KMS-11 (cell line): ENCODE results near the gene SLC43A3.

Experiments
- H2AFZ ChIP-seq: fragments of 200-600 bp; sonication (generic); 2 replicates; pipeline ENCODE4 v1.6.1; 2016; ENCODE audit warnings: antibody characterized with exemption, mixed run types, low read depth
- H3K27ac ChIP-seq: fragments of 200-600 bp; sonication (generic); 2 replicates; pipeline ENCODE4 v1.6.1; 2016; ENCODE audit warnings: mild to moderate bottlenecking, mixed run types
- H3K27me3 ChIP-seq: fragments of 200-600 bp; sonication (generic); 2 replicates; pipeline ENCODE4 v1.6.1; 2017; ENCODE audit warnings: mild to moderate bottlenecking, low read depth, mixed run types, moderate library complexity; ENCODE audit not compliant: insufficient read depth
- H3K36me3 ChIP-seq: fragments of 200-600 bp; sonication (generic); 2 replicates; pipeline ENCODE4 v1.6.1; 2017; ENCODE audit warnings: mild to moderate bottlenecking, mixed run types; ENCODE audit not compliant: insufficient read depth
- H3K4me1 ChIP-seq: fragments of 200-600 bp; sonication (generic); 2 replicates; pipeline ENCODE4 v1.6.1; 2016; ENCODE audit warnings: mild to moderate bottlenecking, low read depth, mixed run types; ENCODE audit not compliant: poor library complexity, severe bottlenecking
- H3K4me2 ChIP-seq: fragments of 200-600 bp; sonication (generic); 2 replicates; pipeline ENCODE4 v1.7.0; 2016; ENCODE audit warnings: mild to moderate bottlenecking, mixed run types
- H3K4me3 ChIP-seq: fragments of 200-600 bp; sonication (generic); IDR thresholded peaks from 2 replicates; pipeline ENCODE4 v1.6.1; 2017; ENCODE audit warnings: low read depth, low read length, mixed read lengths; ENCODE audit not compliant: insufficient read depth
- H3K79me2 ChIP-seq: fragments of 200-600 bp; sonication (generic); 2 replicates; pipeline ENCODE4 v1.6.1; 2016; ENCODE audit warnings: low read depth, mixed run types; ENCODE audit not compliant: insufficient read depth
- H3K9ac ChIP-seq: fragments of 200-600 bp; sonication (generic); 2 replicates; pipeline ENCODE4 v1.6.1; 2016; ENCODE audit warnings: mild to moderate bottlenecking, mixed run types
- H4K20me1 ChIP-seq: fragments of 200-600 bp; sonication (generic); 2 replicates; pipeline ENCODE4 v1.6.1; 2016; ENCODE audit warnings: mild to moderate bottlenecking, mixed run types; ENCODE audit not compliant: insufficient read depth
- TF ChIP-seq, protein P1 (sequence below): fragments of 200-600 bp; sonication (generic); conservative IDR thresholded peaks from 2 replicates; pipeline ENCODE4 v1.6.1; 2017; ENCODE audit warnings: low read depth, mild to moderate bottlenecking, antibody characterized with exemption, low read length, moderate library complexity, mixed read lengths

The SLC43A3 gene

GRCh38 chr11:57429946-57430345, 3.0 kb upstream of the SLC43A3 start:
- Histone ChIP-seq H3K36me3 (no peaks in the 10 kb centered on the region), H3K79me2 (no peaks in the 10 kb centered on the region), H3K27ac (no peak overlapping the region), H3K9ac (no peak overlapping the region), H4K20me1 (no peaks in the 10 kb centered on the region), H3K27me3 (no peaks in the 10 kb centered on the region), H2AFZ (no peak overlapping the region), H3K4me1 (no peaks in the 10 kb centered on the region), H3K4me2 (no peak overlapping the region), H3K4me3 (no peak overlapping the region)
- TF ChIP-seq, protein P1, sequence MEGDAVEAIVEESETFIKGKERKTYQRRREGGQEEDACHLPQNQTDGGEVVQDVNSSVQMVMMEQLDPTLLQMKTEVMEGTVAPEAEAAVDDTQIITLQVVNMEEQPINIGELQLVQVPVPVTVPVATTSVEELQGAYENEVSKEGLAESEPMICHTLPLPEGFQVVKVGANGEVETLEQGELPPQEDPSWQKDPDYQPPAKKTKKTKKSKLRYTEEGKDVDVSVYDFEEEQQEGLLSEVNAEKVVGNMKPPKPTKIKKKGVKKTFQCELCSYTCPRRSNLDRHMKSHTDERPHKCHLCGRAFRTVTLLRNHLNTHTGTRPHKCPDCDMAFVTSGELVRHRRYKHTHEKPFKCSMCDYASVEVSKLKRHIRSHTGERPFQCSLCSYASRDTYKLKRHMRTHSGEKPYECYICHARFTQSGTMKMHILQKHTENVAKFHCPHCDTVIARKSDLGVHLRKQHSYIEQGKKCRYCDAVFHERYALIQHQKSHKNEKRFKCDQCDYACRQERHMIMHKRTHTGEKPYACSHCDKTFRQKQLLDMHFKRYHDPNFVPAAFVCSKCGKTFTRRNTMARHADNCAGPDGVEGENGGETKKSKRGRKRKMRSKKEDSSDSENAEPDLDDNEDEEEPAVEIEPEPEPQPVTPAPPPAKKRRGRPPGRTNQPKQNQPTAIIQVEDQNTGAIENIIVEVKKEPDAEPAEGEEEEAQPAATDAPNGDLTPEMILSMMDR, result no peak

- no peaks in the 10 kb centered on the region for H3K4me1 ChIP-seq
- TF ChIP-seq, protein P1, result no peak
Measured at GRCh38 chr11:57428643-57429042, 1.7 kb upstream of the SLC43A3 start.

GRCh38 chr11:57427727-57428082, 784 bp upstream of the SLC43A3 start:
- TF ChIP-seq, protein P1, result no peak
- Histone ChIP-seq H3K27ac (no peak overlapping the region), H3K4me3 (no peak overlapping the region), H3K36me3 (no peaks in the 10 kb centered on the region), H2AFZ (no peak overlapping the region), H3K27me3 (no peaks in the 10 kb centered on the region), H3K4me2 (no peak overlapping the region), H3K9ac (no peak overlapping the region), H4K20me1 (no peaks in the 10 kb centered on the region), H3K79me2 (no peaks in the 10 kb centered on the region), H3K4me1 (no peaks in the 10 kb centered on the region)

More at GRCh38 chr11:57428643-57429042, 1.7 kb upstream of the SLC43A3 start:
- H2AFZ ChIP-seq, result no peak overlapping the region
- H3K79me2 ChIP-seq, result no peaks in the 10 kb centered on the region
- H3K4me2 ChIP-seq, result no peak overlapping the region
- H3K27me3 ChIP-seq, result no peaks in the 10 kb centered on the region
- no peak overlapping the region for H3K9ac ChIP-seq
- H3K36me3 ChIP-seq, result no peaks in the 10 kb centered on the region
- H3K27ac ChIP-seq, result no peak overlapping the region
- no peaks in the 10 kb centered on the region for H4K20me1 ChIP-seq
- no peak overlapping the region for H3K4me3 ChIP-seq

DNA sequence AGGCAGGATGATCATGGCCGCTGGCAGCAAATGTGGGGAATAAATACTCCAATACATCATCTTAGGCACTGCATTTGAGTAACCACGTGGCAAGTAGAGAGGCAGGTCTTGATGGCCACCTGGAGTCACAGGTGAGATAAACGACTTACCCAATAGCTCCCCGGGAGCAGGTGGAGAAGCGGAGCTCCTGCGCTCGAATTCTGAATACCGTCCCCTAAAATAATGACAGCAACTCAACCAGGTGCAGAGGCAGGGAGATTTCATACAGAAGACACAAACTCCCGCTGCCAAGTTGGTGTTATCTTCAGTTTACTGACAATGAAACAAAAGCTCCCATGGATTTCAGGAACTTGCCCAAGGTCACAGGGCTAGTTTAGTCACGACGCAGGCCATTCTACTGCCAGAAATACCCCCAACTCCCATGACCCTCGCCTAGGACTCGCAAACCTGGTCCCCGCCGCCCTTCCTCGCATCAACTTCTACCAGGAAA, 437 bp downstream of the SLC43A3 start:
- H3K4me2 ChIP-seq, result no peak overlapping the region
- H3K4me1 ChIP-seq, result no peaks in the 10 kb centered on the region
- TF ChIP-seq, protein P1, result no peak
- H4K20me1 ChIP-seq, result no peaks in the 10 kb centered on the region
- no peaks in the 10 kb centered on the region for H3K36me3 ChIP-seq
- no peaks in the 10 kb centered on the region for H3K27me3 ChIP-seq
- H3K27ac ChIP-seq, result no peak overlapping the region
- no peak overlapping the region for H2AFZ ChIP-seq
- H3K4me3 ChIP-seq, result no peak overlapping the region
- no peaks in the 10 kb centered on the region for H3K79me2 ChIP-seq
- no peak overlapping the region for H3K9ac ChIP-seq
